K562 (cell line): ENCODE results near the gene DCAF8. TPM values are rescaled to one million over a fixed set of nuclear protein-coding genes. Genes with fewer than 3 reads are reported as not detected.

ENCODE experiments used
- ATAC-seq: fragments of 200-7000 bp; cut with Tn5 transposase; 3 replicates; pipeline ENCODE4 v1.9.1; 2020; ENCODE audit warnings: moderate library complexity
- Bru-seq: library from RNA; stranded (reverse); fragments of 400-500 nt; gene quantifications from one replicate; lab custom pipeline; 2021; lab: Mats Ljungman, UMichigan
- BruChase-seq, 2 experiments: library from RNA; stranded (reverse); fragments of 400-500 nt; gene quantifications; one replicate each; lab custom pipeline; 2021; lab: Mats Ljungman, UMichigan
- BruUV-seq: library from RNA; stranded (reverse); fragments of 400-500 nt; replicated peaks from 2 replicates; lab custom pipeline; 2021; lab: Mats Ljungman, UMichigan
- CTCF ChIA-PET: fragments of 300-600 bp; formaldehyde crosslinking; extraction: SDS; loops from one replicate; lab custom pipeline; 2021; ENCODE audit warnings: low intra/inter-chr PET ratio; lab: Yijun Ruan, JAX
- POLR2A ChIA-PET: fragments of 300-600, 350-650 bp; sonication (Branson Sonifier 250); formaldehyde crosslinking; extraction: SDS; loops from one replicate; lab custom pipeline; 2021; ENCODE audit warnings: antibody characterized with exemption, inconsistent platforms; lab: Yijun Ruan, JAX
- DNase-seq, 4 experiments: peaks; one replicate each; pipeline versions ENCODE4 v3.0.0 to v3.0.0-alpha.2; 2011 to 2018; ENCODE audit warnings: low spot score in 3 of 4, mixed read lengths in 3 of 4; ENCODE audit errors: extremely low read depth in 1 of 4
- FAIRE-seq: peaks from 2 replicates; lab custom pipeline; 2011; peaks lifted over from hg19 to GRCh38; lab: Jason Lieb, UNC
- H2AFZ ChIP-seq: 2 replicates; pipeline ENCODE4 v1.6.0; 2011; ENCODE audit warnings: low read depth, low read length, control low read depth, inconsistent platforms
- H3K27ac ChIP-seq: fragments of 200-600 bp; 3 replicates; pipeline ENCODE4 v1.8.0; 2011; ENCODE audit warnings: low read depth, mild to moderate bottlenecking, control low read depth, inconsistent platforms, low read length, moderate library complexity, mixed read lengths; ENCODE audit errors: extremely low read depth
- H3K27me3 ChIP-seq, 2 experiments: fragments of 300-600 bp in 1 of 2; 2 replicates in 1 of 2; 3 replicates in 1 of 2; pipeline versions ENCODE4 v1.6.0 to v1.8.0; 2011; ENCODE audit warnings: inconsistent platforms in 2 of 2, low read length in 2 of 2, mild to moderate bottlenecking in 1 of 2, mixed read lengths in 1 of 2, moderate library complexity in 1 of 2; ENCODE audit not compliant: control insufficient read depth in 2 of 2, insufficient read depth in 2 of 2
- H3K36me3 ChIP-seq: fragments of 300-600 bp; 3 replicates; pipeline ENCODE4 v1.8.0; 2011; ENCODE audit warnings: mild to moderate bottlenecking, low read length, inconsistent platforms; ENCODE audit not compliant: control insufficient read depth, insufficient read depth
- H3K4me1 ChIP-seq, 2 experiments: fragments of 200-600 bp in 1 of 2; replicated peaks in 1 of 2; 2 replicates in 1 of 2; 3 replicates in 1 of 2; pipeline versions ENCODE4 v1.5.1 to v1.8.0; 2011; ENCODE audit warnings: inconsistent platforms in 2 of 2, low read length in 2 of 2, mild to moderate bottlenecking in 1 of 2, mixed read lengths in 1 of 2, moderate library complexity in 1 of 2; ENCODE audit not compliant: control insufficient read depth in 2 of 2, insufficient read depth in 2 of 2
- H3K4me2 ChIP-seq: 2 replicates; pipeline ENCODE4 v1.6.1; 2011; ENCODE audit warnings: low read length, control low read depth, inconsistent platforms, mixed read lengths; ENCODE audit not compliant: insufficient read depth
- H3K4me3 ChIP-seq: fragments of 200-600 bp; sonication (generic), shearing (Covaris generic); 2 replicates; pipeline ENCODE4 v1.5.1; 2016; ENCODE audit warnings: control low read depth, inconsistent platforms
- H3K79me2 ChIP-seq: fragments of 200-600 bp; 3 replicates; pipeline ENCODE4 v1.8.0; 2011; ENCODE audit warnings: low read length, inconsistent platforms; ENCODE audit not compliant: control insufficient read depth, insufficient read depth
- H3K9ac ChIP-seq, 2 experiments: 2 replicates each; pipeline versions ENCODE4 v1.6.0 to v1.6.1; 2011; ENCODE audit warnings: low read depth in 2 of 2, low read length in 2 of 2, control low read depth in 1 of 2, inconsistent platforms in 1 of 2, mild to moderate bottlenecking in 1 of 2, mixed read lengths in 1 of 2; ENCODE audit not compliant: insufficient read depth in 1 of 2
- H3K9me1 ChIP-seq: one replicate; pipeline ENCODE4 v1.6.0; 2011; ENCODE audit warnings: inconsistent platforms, mild to moderate bottlenecking, low read length, moderate library complexity; ENCODE audit not compliant: control insufficient read depth, insufficient read depth
- H3K9me3 ChIP-seq: replicated peaks from 2 replicates; pipeline ENCODE4 v1.5.1; 2011; ENCODE audit warnings: low read depth, low read length, inconsistent platforms; ENCODE audit not compliant: control insufficient read depth, insufficient read depth
- H4K20me1 ChIP-seq: replicated peaks from 2 replicates; pipeline ENCODE4 v1.6.1; 2011; ENCODE audit warnings: low read length, inconsistent platforms, mixed read lengths; ENCODE audit not compliant: control insufficient read depth, insufficient read depth
- EHMT2 ChIP-seq: fragments of 450-650 bp; IDR thresholded peaks from 2 replicates; pipeline ENCODE4 v1.6.1; 2018; ENCODE audit warnings: antibody characterized with exemption
- ELF4 ChIP-seq: fragments of 450-650 bp; formaldehyde crosslinking; IDR thresholded peaks from 2 replicates; pipeline ENCODE4 v1.4.0; 2022; ENCODE audit warnings: missing genetic modification characterization
- FOXJ2 ChIP-seq: fragments of 200-800 bp; sonication (Bioruptor generic); IDR thresholded peaks from 2 replicates; pipeline ENCODE4 v1.6.1; 2016; ENCODE audit warnings: missing genetic modification characterization, missing compliant biosample characterization
- FOXK2 ChIP-seq, 2 experiments: fragments of 450-650 bp; IDR thresholded peaks in 1 of 2; conservative IDR thresholded peaks in 1 of 2; 2 replicates each; pipeline ENCODE4 v1.6.1; 2016; ENCODE audit warnings: low read depth in 2 of 2, mild to moderate bottlenecking in 1 of 2
- FOXP4 ChIP-seq: sonication (generic); formaldehyde crosslinking; IDR thresholded peaks from 2 replicates; pipeline ENCODE4 v1.8.0; 2022; ENCODE audit warnings: mild to moderate bottlenecking, missing genetic modification reagents, borderline replicate concordance
- KDM2B ChIP-seq: fragments of 250-450 bp; sonication (Bioruptor Pico); IDR thresholded peaks from 2 replicates; pipeline ENCODE4 v1.8.0; 2021; ENCODE audit warnings: mild to moderate bottlenecking, moderate library complexity
- MAFK ChIP-seq: IDR thresholded peaks from 2 replicates; pipeline ENCODE4 v1.6.1; 2011; ENCODE audit warnings: low read length, improper control_type of control experiment
- NR3C1 ChIP-seq: sonication (generic); formaldehyde crosslinking; IDR thresholded peaks from 2 replicates; pipeline ENCODE4 v1.8.1; 2022; ENCODE audit warnings: missing genetic modification reagents
- PCBP2 ChIP-seq: fragments of 200-400 bp; formaldehyde crosslinking; IDR thresholded peaks from 2 replicates; pipeline ENCODE4 v1.6.1; 2018; ENCODE audit warnings: low read length, low read depth, mild to moderate bottlenecking, moderate library complexity; ENCODE audit not compliant: poor library complexity, severe bottlenecking
- TOE1 ChIP-seq, 2 experiments: fragments of 450-650 bp in 1 of 2; sonication (generic) in 1 of 2; formaldehyde crosslinking in 1 of 2; IDR thresholded peaks; 2 replicates each; pipeline versions ENCODE4 v1.7.1 to v1.8.0; 2016 to 2022; ENCODE audit warnings: borderline replicate concordance in 2 of 2, mild to moderate bottlenecking in 2 of 2, antibody characterized with exemption in 1 of 2, inconsistent platforms in 1 of 2, low read depth in 1 of 2, missing genetic modification reagents in 1 of 2, moderate library complexity in 1 of 2
- ZBTB17 ChIP-seq: fragments of 450-650 bp; formaldehyde crosslinking; IDR thresholded peaks from 2 replicates; pipeline ENCODE4 v1.4.0; 2020; ENCODE audit warnings: mild to moderate bottlenecking
- ZNF77 ChIP-seq: fragments of 250-450 bp; sonication (Bioruptor Pico); IDR thresholded peaks from 2 replicates; pipeline ENCODE4 v1.5.0; 2020
- WGBS: fragments of 100-300 bp; shearing (Covaris generic); methylation state at CpG from one replicate; pipeline ENCODE4 v1.1.6; 2016; ENCODE audit warnings: low coverage, mixed read lengths; ENCODE audit not compliant: insufficient coverage; ENCODE audit errors: missing lambda C conversion rate; 5-methylcytosine and 5-hydroxymethylcytosine counted together
- in situ Hi-C: fragments of 300-500 bp; cut with MboI; formaldehyde crosslinking; loops from 4 replicates; pipeline ENCODE4 v1.15.0; 2018; ENCODE audit warnings: inconsistent platforms, mixed read lengths
- intact Hi-C: fragments of 100-400 bp; cut with micrococcal nuclease; formaldehyde crosslinking; loops from 2 replicates; pipeline ENCODE4 v1.14.2; 2022
- long read RNA-seq, 3 experiments: library from polyadenylated mRNA in 2 of 3; library from RNA in 1 of 3; unstranded in 2 of 3; stranded (forward) in 1 of 3; transcript quantifications; one replicate each; pipeline ENCODE4 v2.0.0, GENCODE V29; 2019 to 2022
- polyA minus RNA-seq, 3 experiments: library from RNA; depleted of rRNA, polyadenylated mRNA; stranded (reverse); fragments of >200 nt; gene quantifications; 2 replicates each; pipeline ENCODE4 v1.2.3, GENCODE V29; 2011
- polyA plus RNA-seq, 8 experiments: library from polyadenylated mRNA; depleted of rRNA in 4 of 8; stranded (reverse) in 5 of 8; unstranded in 3 of 8; fragments of >200 nt; fragmentation: Nextera tagmentation in 2 of 8; fragmentation: Illumina TruSeq in 1 of 8; extraction: Ambion mirVana in 2 of 8; extraction: Trizol in 1 of 8; gene quantifications; 2 replicates each; pipeline versions ENCODE4 v1.2.1 to v1.2.3, GENCODE V29; 2011 to 2014; ENCODE audit warnings: inconsistent platforms in 1 of 8, missing spikeins in 1 of 8
- total RNA-seq, 7 experiments: library from RNA; depleted of rRNA in 6 of 7; stranded (reverse); fragments of >200 nt in 6 of 7; fragmentation: Illumina TruSeq in 2 of 7; extraction: Trizol in 2 of 7; gene quantifications; 2 replicates each; pipeline versions ENCODE4 v1.2.1 to v1.2.3, GENCODE V29; 2011 to 2021; ENCODE audit warnings: low replicate concordance in 1 of 7

The DCAF8 gene
- 485 and 515 TPM in 2 replicates for total RNA-seq (2011; cell fraction: chromatin; rRNA removed; ENCODE audit: low replicate concordance)
- 264 and 276 TPM in 2 replicates for total RNA-seq (2011; cell fraction: nucleolus; rRNA removed)
- total RNA-seq (2011; cell fraction: nucleoplasm; rRNA removed) = 392 and 493 TPM in 2 replicates
- total RNA-seq (2014; rRNA removed) = 75.7 and 94.4 TPM in 2 replicates
- 67.3 and 75.3 TPM in 2 replicates for total RNA-seq (2014; rRNA removed; fragmentation: Illumina TruSeq; extraction: Trizol)
- total RNA-seq (2015; rRNA removed; fragmentation: Illumina TruSeq; extraction: Trizol) = 77.7 and 81.3 TPM in 2 replicates
- 86.0 and 110 TPM in 2 replicates for total RNA-seq (2021)
- polyA plus RNA-seq (2011; rRNA removed) = 149 and 163 TPM in 2 replicates
- polyA plus RNA-seq (2011; cell fraction: cytosol; rRNA removed) = 70.9 and 90.7 TPM in 2 replicates
- 1,126 and 1,145 TPM in 2 replicates for polyA plus RNA-seq (2011; cell fraction: nucleus; rRNA removed)
- 82.3 and 103 TPM in 2 replicates for polyA plus RNA-seq (2012)
- 91.0 and 94.6 TPM in 2 replicates for polyA plus RNA-seq (2014; fragmentation: Illumina TruSeq; extraction: Trizol)
- polyA plus RNA-seq (2014; fragmentation: Nextera tagmentation; extraction: Ambion mirVana) = 10 to 100 TPM; 11.6 to 19.5 TPM
- 95.1 and 118 TPM in 2 replicates for polyA plus RNA-seq (2014; rRNA removed)
- 113 and 120 TPM in 2 replicates for polyA minus RNA-seq (2011; rRNA and poly(A)+ RNA removed)
- 30.9 and 45.8 TPM in 2 replicates for polyA minus RNA-seq (2011; cell fraction: cytosol; rRNA and poly(A)+ RNA removed)
- polyA minus RNA-seq (2011; cell fraction: nucleus; rRNA and poly(A)+ RNA removed) = 206 and 317 TPM in 2 replicates
- Bru-seq, nascent RNA = percentile 90 among the genes with signal in this experiment
- percentile 95 among the genes with signal in this experiment for BruChase-seq, experiment 1, labeled RNA remaining after a 2-hour chase
- percentile 97 among the genes with signal in this experiment for BruChase-seq, experiment 2, labeled RNA remaining after a 6-hour chase
- long read RNA-seq, experiment 1, full-length matches to known transcripts = 35 of 154 reads
- long read RNA-seq, experiment 1, partial matches to known transcripts = 19 of 154 reads
- long read RNA-seq, experiment 1, other reads (novel, unspliced or antisense) = 100 of 154 reads
- long read RNA-seq, experiment 2, full-length matches to known transcripts = 7 of 49 reads
- long read RNA-seq, experiment 2, partial matches to known transcripts = 6 of 49 reads
- long read RNA-seq, experiment 2, other reads (novel, unspliced or antisense) = 36 of 49 reads
- long read RNA-seq, experiment 3, partial matches to known transcripts = 7 of 21 reads
- long read RNA-seq, experiment 3, other reads (novel, unspliced or antisense) = 10 of 21 reads

GRCh38 chr1:160261893-160262794, at the start of gene DCAF8:
TSS of gene DCAF8 (minus strand) at chr1:160262549. CDS start at chr1:160244008, 18,541 bp downstream.
- intact Hi-C loops (loop anchor here (5.0 to 10.0 kb wide), 2 partner anchors 115 to 337 kb away; partner anchors contain the start of gene TAGLN2), in situ Hi-C loops (no loop called here)
- Histone ChIP-seq H3K9ac (peak within 1 kb of the TSS; percentile 98 to 99), H3K4me1 (peaks cover 6 to 20% of the 10 kb centered on the region in 2 experiments; a peak in 4 of 5 replicates), H3K9me1 (no peaks in the 10 kb centered on the region), H4K20me1 (no peaks in the 10 kb centered on the region), H3K36me3 (peaks cover 24% of the 10 kb centered on the region; the same call in 2 of the 3 replicates), H3K4me2 (peak within 1 kb of the TSS; percentile 93), H3K79me2 (peaks cover 50% of the 10 kb centered on the region), H3K27me3 (no peaks in the 10 kb centered on the region), H3K9me3 (no peaks in the 10 kb centered on the region), H3K27ac (peak within 1 kb of the TSS; percentile 98), H3K4me3 (peak within 1 kb of the TSS; percentile 77), H2AFZ (peak within 1 kb of the TSS; percentile 95)
- FAIRE-seq (peak; percentile 97), ATAC-seq (peak; percentile 94), DNase-seq (peak; percentile 93 to 99 (median 95))
- POLR2A ChIA-PET = interaction anchor here (0.6 to 3.0 kb wide), 22 partner anchors 9 to 337 kb away, joined by 3 to 31 read pairs (median 4); partner anchors contain the start of genes IGSF8, PEX19 and TAGLN2
- WGBS = 0% methylated on average over 57 of the region's 67 CpGs
- CTCF ChIA-PET = no interaction called here
- TSS peak; percentile 53 for BruUV-seq
- TF ChIP-seq NR3C1 (CRISPR knock-in tag) (no peak), ZNF77 (no peak), TOE1 (IDR thresholded peaks at IDR 0.05; ENCODE audit: borderline replicate concordance) (peak; percentile 60), TOE1 (CRISPR knock-in tag; IDR thresholded peaks at IDR 0.05; ENCODE audit: borderline replicate concordance, low read depth) (peak; percentile 33; the same call in 1 of the 2 replicates), FOXP4 (CRISPR knock-in tag) (no peak), ELF4 (CRISPR knock-in tag) (no peak; the same call in 1 of the 2 replicates), PCBP2 (no peak), KDM2B (CRISPR knock-in tag) (peak; percentile 73; the same call in 1 of the 2 replicates), FOXJ2 (tag) (peak; percentile 73; the same call in 1 of the 2 replicates), ZBTB17 (CRISPR knock-in tag) (0 out of 2 replicates have a peak, but pooled peaks have one; percentile 66), MAFK (no peak), FOXK2 (conservative IDR thresholded peaks at IDR 0.05 in 1 of 2, IDR thresholded peaks at IDR 0.05 in 1 of 2; ENCODE audit: low read depth in 2 of 2) (peak; percentile 61 to 63; a peak in 2 of 4 replicates), EHMT2 (peak; percentile 62)
